Fibroblast of lung (primary cell): Measurements from ENCODE around the gene TBR1. TPM values are rescaled to one million over a fixed set of nuclear protein-coding genes. Genes with fewer than 3 reads are reported as not detected.
A peak's percentile ranks its signal among the peaks of the same experiment; 100 is the strongest.

Source experiments
- DNase-seq, 2 donors: peaks; one replicate each; pipeline versions ENCODE4 v3.0.0 to v3.0.0-alpha.2; 2010; ENCODE audit warnings: low read depth in 2 of 2
- H2AFZ ChIP-seq: 2 replicates; pipeline ENCODE4 v1.5.1; 2012; ENCODE audit warnings: low read length, control low read depth, inconsistent platforms
- H3K27ac ChIP-seq: 2 replicates; pipeline ENCODE4 v1.5.1; 2011; ENCODE audit warnings: low read length, control low read depth; ENCODE audit not compliant: insufficient read depth
- H3K27me3 ChIP-seq: 2 replicates; pipeline ENCODE4 v1.5.1; 2011; ENCODE audit warnings: mild to moderate bottlenecking, low read length; ENCODE audit not compliant: control insufficient read depth, insufficient read depth
- H3K36me3 ChIP-seq: 2 replicates; pipeline ENCODE4 v1.5.1; 2011; ENCODE audit warnings: low read length; ENCODE audit not compliant: control insufficient read depth, insufficient read depth
- H3K4me1 ChIP-seq: 2 replicates; pipeline ENCODE4 v1.5.1; 2011; ENCODE audit warnings: low read length; ENCODE audit not compliant: control insufficient read depth, insufficient read depth; ENCODE audit errors: extremely low read depth
- H3K4me2 ChIP-seq: 2 replicates; pipeline ENCODE4 v1.5.1; 2011; ENCODE audit warnings: low read length, control low read depth; ENCODE audit not compliant: insufficient read depth; ENCODE audit errors: extremely low read depth
- H3K4me3 ChIP-seq, 4 experiments: fragments of 200-600 bp in 1 of 4; sonication (generic) in 1 of 4; replicated peaks in 1 of 4; 2 replicates each; pipeline ENCODE4 v1.5.1; 2011 to 2016; ENCODE audit warnings: low read length in 4 of 4, low read depth in 3 of 4, mild to moderate bottlenecking in 3 of 4, control low read depth in 2 of 4, inconsistent platforms in 1 of 4, mixed read lengths in 1 of 4; ENCODE audit not compliant: insufficient read depth in 1 of 4; ENCODE audit errors: control extremely low read depth in 1 of 4
- H3K79me2 ChIP-seq: 2 replicates; pipeline ENCODE4 v1.5.1; 2012; ENCODE audit warnings: mild to moderate bottlenecking, low read length, inconsistent platforms; ENCODE audit not compliant: control insufficient read depth, insufficient read depth
- H3K9ac ChIP-seq: 2 replicates; pipeline ENCODE4 v1.5.1; 2011; ENCODE audit warnings: mild to moderate bottlenecking, low read length, control low read depth; ENCODE audit not compliant: insufficient read depth
- H3K9me3 ChIP-seq: 2 replicates; pipeline ENCODE4 v1.5.1; 2012; ENCODE audit warnings: low read depth, low read length; ENCODE audit not compliant: control insufficient read depth, insufficient read depth
- H4K20me1 ChIP-seq: 2 replicates; pipeline ENCODE4 v1.5.1; 2011; ENCODE audit warnings: low read length; ENCODE audit not compliant: control insufficient read depth, insufficient read depth; ENCODE audit errors: extremely low read depth
- EZH2 ChIP-seq: IDR thresholded peaks from 2 replicates; pipeline ENCODE4 v1.5.1; 2012; ENCODE audit warnings: low read length, control low read depth, mild to moderate bottlenecking; ENCODE audit errors: missing control alignments
- polyA plus RNA-seq, 2 donors: library from polyadenylated mRNA; depleted of rRNA in 1 of 2; stranded (reverse) in 1 of 2; unstranded in 1 of 2; fragments of >200 nt; gene quantifications; 2 replicates each; pipeline ENCODE4 v1.2.1, GENCODE V29; 2011 to 2012; ENCODE audit warnings: missing spikeins in 1 of 2
- total RNA-seq: library from RNA; depleted of rRNA; stranded (reverse); fragments of >200 nt; gene quantifications from 2 replicates; pipeline ENCODE4 v1.2.1, GENCODE V29; 2014
- TF ChIP-seq, protein P1 (sequence below), 2 donors: IDR thresholded peaks in 1 of 2; conservative IDR thresholded peaks in 1 of 2; 1 replicate in 1 of 2; 2 replicates in 1 of 2; pipeline ENCODE4 v1.5.1; 2011 to 2012; ENCODE audit warnings: low read length in 2 of 2, control low read depth in 1 of 2, inconsistent platforms in 1 of 2, low read depth in 1 of 2, mild to moderate bottlenecking in 1 of 2

The TBR1 gene
- total and polyA plus RNA-seq, 2 donors (not counting 1 experiment from before 2014, with no cell fraction given): not detected

DNA sequence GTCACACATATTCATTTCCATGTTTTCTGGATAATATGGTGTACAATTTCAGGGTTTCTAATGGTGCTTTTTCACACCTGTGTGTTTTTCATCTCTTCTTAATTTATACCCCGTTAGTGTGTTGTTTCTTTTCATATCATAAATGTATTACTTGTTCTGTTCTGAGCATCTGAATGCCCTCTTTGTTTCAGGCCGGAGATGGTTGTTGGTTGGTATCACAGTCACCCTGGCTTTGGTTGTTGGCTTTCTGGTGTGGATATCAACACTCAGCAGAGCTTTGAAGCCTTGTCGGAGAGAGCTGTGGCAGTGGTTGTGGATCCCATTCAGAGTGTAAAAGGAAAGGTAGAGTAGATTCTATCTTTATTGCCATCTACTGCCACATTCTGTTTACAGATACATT, 45.1 kb upstream of the TBR1 start:
- H3K36me3 ChIP-seq: peaks cover 2% of the 10 kb centered on the region
- DNase-seq: no peak
- no peaks in the 10 kb centered on the region for H3K9me3 ChIP-seq
- H3K79me2 ChIP-seq: peaks cover 2% of the 10 kb centered on the region
- H3K27me3 ChIP-seq: no peaks in the 10 kb centered on the region
- no peaks in the 10 kb centered on the region for H4K20me1 ChIP-seq
- H3K4me2 ChIP-seq: no peak overlapping the region
- no peaks in the 10 kb centered on the region for H3K4me1 ChIP-seq
- no peak overlapping the region for H3K9ac ChIP-seq
- H2AFZ ChIP-seq: no peak overlapping the region
- no peak for TF ChIP-seq EZH2
- TF ChIP-seq, protein P1, sequence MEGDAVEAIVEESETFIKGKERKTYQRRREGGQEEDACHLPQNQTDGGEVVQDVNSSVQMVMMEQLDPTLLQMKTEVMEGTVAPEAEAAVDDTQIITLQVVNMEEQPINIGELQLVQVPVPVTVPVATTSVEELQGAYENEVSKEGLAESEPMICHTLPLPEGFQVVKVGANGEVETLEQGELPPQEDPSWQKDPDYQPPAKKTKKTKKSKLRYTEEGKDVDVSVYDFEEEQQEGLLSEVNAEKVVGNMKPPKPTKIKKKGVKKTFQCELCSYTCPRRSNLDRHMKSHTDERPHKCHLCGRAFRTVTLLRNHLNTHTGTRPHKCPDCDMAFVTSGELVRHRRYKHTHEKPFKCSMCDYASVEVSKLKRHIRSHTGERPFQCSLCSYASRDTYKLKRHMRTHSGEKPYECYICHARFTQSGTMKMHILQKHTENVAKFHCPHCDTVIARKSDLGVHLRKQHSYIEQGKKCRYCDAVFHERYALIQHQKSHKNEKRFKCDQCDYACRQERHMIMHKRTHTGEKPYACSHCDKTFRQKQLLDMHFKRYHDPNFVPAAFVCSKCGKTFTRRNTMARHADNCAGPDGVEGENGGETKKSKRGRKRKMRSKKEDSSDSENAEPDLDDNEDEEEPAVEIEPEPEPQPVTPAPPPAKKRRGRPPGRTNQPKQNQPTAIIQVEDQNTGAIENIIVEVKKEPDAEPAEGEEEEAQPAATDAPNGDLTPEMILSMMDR (conservative IDR thresholded peaks at IDR 0.05 in 1 of 2, IDR thresholded peaks at IDR 0.05 in 1 of 2; ENCODE audit: low read depth in 1 of 2, low read length in 2 of 2): no peak
- no peak overlapping the region for H3K4me3 ChIP-seq
- H3K27ac ChIP-seq: no peak overlapping the region

DNA sequence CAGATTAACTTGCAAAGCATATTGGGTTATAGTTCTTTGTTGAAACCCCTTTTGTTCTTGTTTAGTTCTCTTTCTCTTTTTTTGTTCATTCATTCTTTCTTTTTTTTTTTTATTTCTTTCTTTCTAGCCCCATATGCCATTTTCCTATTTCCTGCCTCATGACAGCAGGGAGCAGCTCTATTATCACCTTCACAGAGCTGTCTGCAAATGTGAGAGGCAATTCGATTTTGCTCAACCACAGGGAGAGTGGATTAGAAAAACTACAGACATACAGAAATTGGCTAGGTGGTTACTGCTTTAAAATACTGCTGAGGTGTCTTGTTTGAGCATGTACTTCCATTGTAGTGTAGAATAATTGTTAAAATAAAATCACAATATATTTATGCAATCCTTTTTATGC, 44.2 kb upstream of the TBR1 start:
- no peaks in the 10 kb centered on the region for H3K9me3 ChIP-seq
- no peaks in the 10 kb centered on the region for H3K27me3 ChIP-seq
- no peak overlapping the region for H3K9ac ChIP-seq
- no peaks in the 10 kb centered on the region for H3K4me1 ChIP-seq
- TF ChIP-seq EZH2: no peak
- TF ChIP-seq, protein P1 (conservative IDR thresholded peaks at IDR 0.05 in 1 of 2, IDR thresholded peaks at IDR 0.05 in 1 of 2; ENCODE audit: low read depth in 1 of 2, low read length in 2 of 2): no peak
- H3K27ac ChIP-seq: no peak overlapping the region
- H4K20me1 ChIP-seq: no peaks in the 10 kb centered on the region
- no peak overlapping the region for H3K4me2 ChIP-seq
- no peak overlapping the region for H2AFZ ChIP-seq
- H3K36me3 ChIP-seq: peaks cover 2% of the 10 kb centered on the region
- H3K4me3 ChIP-seq: no peak overlapping the region
- no peak for DNase-seq
- peaks cover 2% of the 10 kb centered on the region for H3K79me2 ChIP-seq

DNA sequence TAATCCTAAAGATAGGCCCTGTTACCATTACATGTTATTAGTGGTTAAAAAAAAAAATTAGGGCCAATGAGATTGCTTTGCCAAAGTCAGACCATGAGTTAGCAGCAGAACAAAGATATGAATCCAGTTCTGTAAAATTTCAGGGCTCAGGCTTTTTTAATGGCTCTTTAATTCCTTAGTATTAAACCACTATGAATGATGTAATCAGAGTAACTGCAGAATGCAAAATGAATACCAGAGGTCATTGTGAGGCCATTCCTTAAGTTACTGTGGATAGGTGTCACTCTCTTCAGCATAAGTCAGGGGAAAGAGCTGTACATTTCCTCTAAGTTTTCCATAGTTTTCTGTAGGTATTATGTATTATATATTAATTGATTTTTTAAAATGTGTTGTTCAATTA, 42.2 kb upstream of the TBR1 start:
- Histone ChIP-seq H4K20me1 (no peaks in the 10 kb centered on the region), H3K27ac (no peak overlapping the region), H3K9me3 (no peaks in the 10 kb centered on the region), H3K9ac (no peak overlapping the region), H3K4me2 (no peak overlapping the region), H2AFZ (no peak overlapping the region), H3K27me3 (no peaks in the 10 kb centered on the region), H3K4me1 (no peaks in the 10 kb centered on the region), H3K36me3 (peaks cover 2% of the 10 kb centered on the region), H3K79me2 (no peaks in the 10 kb centered on the region), H3K4me3 (no peak overlapping the region)
- TF ChIP-seq, protein P1 (conservative IDR thresholded peaks at IDR 0.05 in 1 of 2, IDR thresholded peaks at IDR 0.05 in 1 of 2; ENCODE audit: low read depth in 1 of 2, low read length in 2 of 2): no peak
- TF ChIP-seq EZH2: no peak
- DNase-seq: peak; percentile 17 to 60
